Embryonic facial prominence (tissue), 1 donor: ENCODE measurements around the gene COPB2.

ENCODE experiments used
- DNase-seq: peaks from one replicate; pipeline ENCODE4 v3.0.0-alpha.2; 2016; ENCODE audit errors: extremely low spot score

COPB2 gene

GRCh38 chr3:139307601-139308555 is 81.6 kb downstream of the COPB2 start:
- DNase-seq: peak; percentile 22
